ENCODE data around the gene GABBR1. TPM values are rescaled to one million over a fixed set of nuclear protein-coding genes. Genes with fewer than 3 reads are reported as not detected.

Gene GABBR1
- polyA plus RNA-seq, 1 donor from 2014 or later = 108 TPM

DNA sequence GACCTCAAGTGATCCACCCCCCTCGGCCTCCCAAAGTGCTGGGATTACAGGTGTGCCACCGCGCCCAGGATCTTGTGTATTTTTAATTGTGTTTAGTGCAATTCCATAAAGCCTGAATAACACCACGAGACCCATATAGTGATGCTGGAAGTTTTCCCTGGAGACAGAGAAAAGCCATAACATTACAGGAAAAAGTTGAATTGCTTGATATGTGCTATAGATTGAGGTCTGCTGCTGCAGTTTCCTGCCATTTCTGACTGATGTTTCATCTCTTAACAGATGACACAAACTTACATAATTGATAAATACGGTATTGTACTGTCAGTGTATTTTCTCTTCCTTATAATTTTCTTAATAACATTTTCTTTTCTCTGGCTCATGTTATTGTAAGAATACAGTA lies 66.1 kb downstream of the GABBR1 start:
- Histone ChIP-seq H3K9me3 (ENCODE audit: low read length) (no peaks in the 10 kb centered on the region), H3K4me3 (ENCODE audit: low read length) (no peak overlapping the region), H2AFZ (ENCODE audit: low read depth, low read length) (no peak overlapping the region), H3K36me3 (ENCODE audit: insufficient read depth, low read length) (no peaks in the 10 kb centered on the region), H3K27me3 (ENCODE audit: insufficient read depth, low read depth, low read length) (no peaks in the 10 kb centered on the region), H3K79me2 (replicated peaks; ENCODE audit: insufficient read depth, low read length) (no peaks in the 10 kb centered on the region), H3K9me2 (ENCODE audit: insufficient read depth, low read length) (no peaks in the 10 kb centered on the region), H3K27ac (ENCODE audit: low read length) (no peak overlapping the region), H3K4me2 (ENCODE audit: low read length) (no peak overlapping the region), H4K20me1 (ENCODE audit: insufficient read depth) (no peaks in the 10 kb centered on the region), H3K9ac (ENCODE audit: low read length) (no peak overlapping the region), H3F3A (ENCODE audit: insufficient read depth, low read length, poor library complexity, severe bottlenecking) (no peaks in the 10 kb centered on the region)
- TF ChIP-seq RAD21 (conservative IDR thresholded peaks at IDR 0.05) (no peak), EZH2 (IDR thresholded peaks at IDR 0.05; ENCODE audit: borderline replicate concordance, insufficient read depth, low read length, poor library complexity, severe bottlenecking) (no peak), SMC3 (conservative IDR thresholded peaks at IDR 0.05; ENCODE audit: poor library complexity) (no peak), REST (IDR thresholded peaks at IDR 0.05; ENCODE audit: borderline replicate concordance) (no peak), POLR2AphosphoS5 (IDR thresholded peaks at IDR 0.05) (no peak)

- Histone ChIP-seq H3K79me2 (replicated peaks; ENCODE audit: insufficient read depth, low read length) (no peaks in the 10 kb centered on the region), H3K9me2 (ENCODE audit: insufficient read depth, low read length) (no peaks in the 10 kb centered on the region), H3K27me3 (ENCODE audit: insufficient read depth, low read depth, low read length) (no peaks in the 10 kb centered on the region), H3K36me3 (ENCODE audit: insufficient read depth, low read length) (no peaks in the 10 kb centered on the region), H4K20me1 (ENCODE audit: insufficient read depth) (no peaks in the 10 kb centered on the region), H3F3A (ENCODE audit: insufficient read depth, low read length, poor library complexity, severe bottlenecking) (no peaks in the 10 kb centered on the region), H3K4me2 (ENCODE audit: low read length) (no peak overlapping the region), H3K9ac (ENCODE audit: low read length) (no peak overlapping the region), H3K4me3 (ENCODE audit: low read length) (no peak overlapping the region), H2AFZ (ENCODE audit: low read depth, low read length) (no peak overlapping the region), H3K27ac (ENCODE audit: low read length) (no peak overlapping the region), H3K9me3 (ENCODE audit: low read length) (no peaks in the 10 kb centered on the region)
- TF ChIP-seq EP300 (conservative IDR thresholded peaks at IDR 0.05; ENCODE audit: poor library complexity, severe bottlenecking) (no peak), POLR2AphosphoS5 (IDR thresholded peaks at IDR 0.05) (no peak), MXI1 (conservative IDR thresholded peaks at IDR 0.05; ENCODE audit: poor library complexity, severe bottlenecking) (no peak), SMC3 (conservative IDR thresholded peaks at IDR 0.05; ENCODE audit: poor library complexity) (no peak), REST (IDR thresholded peaks at IDR 0.05; ENCODE audit: borderline replicate concordance) (no peak), TAF1 (IDR thresholded peaks at IDR 0.05; ENCODE audit: low read depth) (no peak), EZH2 (IDR thresholded peaks at IDR 0.05; ENCODE audit: borderline replicate concordance, insufficient read depth, low read length, poor library complexity, severe bottlenecking) (no peak), RAD21 (conservative IDR thresholded peaks at IDR 0.05) (no peak)
- TF ChIP-seq, protein P1, sequence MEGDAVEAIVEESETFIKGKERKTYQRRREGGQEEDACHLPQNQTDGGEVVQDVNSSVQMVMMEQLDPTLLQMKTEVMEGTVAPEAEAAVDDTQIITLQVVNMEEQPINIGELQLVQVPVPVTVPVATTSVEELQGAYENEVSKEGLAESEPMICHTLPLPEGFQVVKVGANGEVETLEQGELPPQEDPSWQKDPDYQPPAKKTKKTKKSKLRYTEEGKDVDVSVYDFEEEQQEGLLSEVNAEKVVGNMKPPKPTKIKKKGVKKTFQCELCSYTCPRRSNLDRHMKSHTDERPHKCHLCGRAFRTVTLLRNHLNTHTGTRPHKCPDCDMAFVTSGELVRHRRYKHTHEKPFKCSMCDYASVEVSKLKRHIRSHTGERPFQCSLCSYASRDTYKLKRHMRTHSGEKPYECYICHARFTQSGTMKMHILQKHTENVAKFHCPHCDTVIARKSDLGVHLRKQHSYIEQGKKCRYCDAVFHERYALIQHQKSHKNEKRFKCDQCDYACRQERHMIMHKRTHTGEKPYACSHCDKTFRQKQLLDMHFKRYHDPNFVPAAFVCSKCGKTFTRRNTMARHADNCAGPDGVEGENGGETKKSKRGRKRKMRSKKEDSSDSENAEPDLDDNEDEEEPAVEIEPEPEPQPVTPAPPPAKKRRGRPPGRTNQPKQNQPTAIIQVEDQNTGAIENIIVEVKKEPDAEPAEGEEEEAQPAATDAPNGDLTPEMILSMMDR (IDR thresholded peaks at IDR 0.05; ENCODE audit: poor library complexity, severe bottlenecking) = no peak
Measured at GRCh38 chr6:29564875-29565274, 68.1 kb downstream of the GABBR1 start.
